ENCODE data around the gene SLC25A30.

- TF ChIP-seq CTCF (IDR thresholded peaks at IDR 0.05) (no peak), EZH2phosphoT487 (IDR thresholded peaks at IDR 0.05) (no peak), EZH2 (IDR thresholded peaks at IDR 0.05) (no peak)
Observed at GRCh38 chr13:45350152-45350551, 68.0 kb downstream of the SLC25A30 start.
